ENCODE results near the gene EXOC3L2.

GRCh38 chr19:45166723-45167252, 78.4 kb downstream of the EXOC3L2 start:
- TF ChIP-seq CTCF (IDR thresholded peaks at IDR 0.05) (no peak), POLR2AphosphoS5 (IDR thresholded peaks at IDR 0.05; ENCODE audit: insufficient read depth in 1 of 2, low read depth in 1 of 2) (no peak), POLR2A (IDR thresholded peaks at IDR 0.05) (no peak)
